ENCODE data around the gene CNTNAP5.

DNA sequence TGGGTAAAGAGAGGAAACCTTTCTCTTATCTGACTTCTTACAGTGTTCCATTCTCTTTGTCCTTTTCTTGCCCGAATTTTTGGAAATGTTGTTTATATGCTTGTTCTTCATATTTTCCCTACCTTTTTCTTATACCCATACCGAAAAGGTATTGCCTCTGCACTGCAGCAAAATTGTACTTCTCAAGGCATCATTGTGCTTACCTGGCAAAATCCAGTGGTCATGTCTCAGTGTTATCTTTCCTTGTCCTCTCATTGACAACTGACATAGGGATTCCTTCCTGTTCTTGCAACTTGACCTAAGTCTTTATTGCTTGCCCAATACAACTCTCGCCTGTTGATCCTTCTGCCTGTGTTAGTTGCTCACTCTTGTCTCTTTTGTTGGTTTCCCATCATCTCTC is 842.2 kb downstream of the CNTNAP5 start:
- TF ChIP-seq YY1 (IDR thresholded peaks at IDR 0.05; ENCODE audit: insufficient read depth, insufficient read length) (no peak), SUZ12 (IDR thresholded peaks at IDR 0.05; ENCODE audit: extremely low read depth, insufficient read depth, insufficient read length) (no peak)
